NOMO-1 treated with DMSO at 0.1 percent for 48 hours (cell line): ENCODE measurements around the gene DIP2C.
"Not testable (repeated sequence)": the region's sequence is repeated elsewhere in the genome, so short reads cannot be mapped to it uniquely, and the experiment has no call there.

Source experiments
- DNase-seq: peaks from one replicate; lab custom pipeline; 2025; ENCODE audit not compliant: unreplicated experiment; lab: John Stamatoyannopoulos, UW

DIP2C gene

DNA sequence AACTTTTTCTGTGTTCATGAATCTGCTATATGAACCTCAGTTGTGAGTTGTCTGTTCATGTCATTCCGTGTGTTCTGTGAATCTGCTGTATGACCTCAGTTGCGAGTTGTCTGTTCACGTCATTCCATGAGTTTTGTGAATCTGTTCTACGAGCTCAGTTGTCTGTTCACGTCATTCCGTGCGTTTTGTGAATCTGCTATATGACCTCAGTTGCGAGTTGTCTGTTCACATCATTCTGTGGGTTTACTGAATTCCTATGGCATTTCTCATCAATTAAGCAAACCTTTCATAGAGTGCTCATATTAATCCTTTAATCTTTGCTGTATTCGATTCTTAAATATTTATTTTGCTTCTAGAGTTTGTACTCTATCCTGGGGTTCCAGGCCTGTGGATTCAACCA is 150.6 kb downstream of the DIP2C start:
- no peak for DNase-seq

DNA sequence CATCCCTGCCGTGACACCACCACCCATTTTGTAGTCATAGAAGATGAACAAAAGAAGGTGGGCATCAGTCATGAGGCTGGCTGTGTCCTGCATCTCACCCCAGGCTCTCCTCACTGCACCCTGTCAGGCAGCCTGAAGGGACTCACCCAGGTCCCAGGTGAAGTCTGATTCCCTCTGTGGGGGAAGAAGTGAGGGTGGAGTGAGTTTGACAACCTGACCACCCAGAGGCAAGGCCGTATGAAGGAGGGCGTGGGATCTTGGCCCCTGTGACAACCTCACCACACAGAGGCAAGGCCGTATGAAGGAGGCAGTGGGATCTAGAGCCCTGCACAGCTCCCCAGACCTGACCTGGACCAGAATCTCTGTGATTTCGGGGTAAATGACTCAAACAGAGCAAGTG is 152.5 kb downstream of the DIP2C start:
- DNase-seq, result no peak

DNA sequence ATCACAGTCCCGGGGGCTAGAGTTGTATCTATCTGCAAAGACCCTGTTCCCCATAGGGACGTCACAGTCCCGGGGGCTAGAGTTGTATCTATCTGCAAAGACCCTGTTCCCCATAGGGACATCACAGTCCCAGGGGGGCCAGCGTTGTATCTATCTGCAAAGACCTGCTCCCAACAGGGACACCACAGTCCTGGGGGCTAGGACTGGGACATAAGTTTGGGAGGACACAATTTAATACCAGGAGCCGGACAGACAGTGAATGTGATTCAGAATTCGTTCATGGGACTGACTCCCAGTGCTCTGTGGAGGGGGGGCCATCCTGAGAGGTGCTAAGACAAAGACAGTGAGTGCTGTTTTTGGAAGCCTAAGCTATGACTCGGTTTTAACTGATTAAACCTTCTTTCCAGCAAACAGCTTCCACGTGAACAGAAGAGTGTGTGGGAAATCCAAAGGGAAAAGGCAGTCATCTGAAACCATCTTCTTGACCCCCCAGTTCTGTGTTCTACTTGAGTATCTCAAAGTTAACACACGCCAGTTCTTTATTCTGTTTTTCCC is 153.0 kb downstream of the DIP2C start:
- DNase-seq, result no peak

DNA sequence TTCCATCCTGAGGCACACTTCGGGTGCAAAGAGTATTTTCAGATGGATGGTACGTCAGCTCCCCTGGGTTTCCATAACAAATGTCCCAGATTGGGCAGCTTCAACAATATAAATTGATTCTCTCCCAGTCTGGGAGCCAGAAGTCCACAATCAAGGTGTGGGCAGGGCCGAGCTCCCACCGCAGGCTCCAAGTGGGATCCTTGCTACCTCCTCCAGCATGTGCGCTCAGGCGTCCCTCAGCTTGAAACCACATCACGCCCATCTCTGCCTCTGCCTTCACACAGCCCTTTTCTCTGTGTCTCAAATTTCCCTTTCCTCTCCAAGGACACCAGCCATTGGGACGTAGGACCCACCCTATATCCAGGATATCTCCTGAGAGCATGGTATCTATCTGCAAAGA is 153.5 kb downstream of the DIP2C start:
- no peak for DNase-seq

DNA sequence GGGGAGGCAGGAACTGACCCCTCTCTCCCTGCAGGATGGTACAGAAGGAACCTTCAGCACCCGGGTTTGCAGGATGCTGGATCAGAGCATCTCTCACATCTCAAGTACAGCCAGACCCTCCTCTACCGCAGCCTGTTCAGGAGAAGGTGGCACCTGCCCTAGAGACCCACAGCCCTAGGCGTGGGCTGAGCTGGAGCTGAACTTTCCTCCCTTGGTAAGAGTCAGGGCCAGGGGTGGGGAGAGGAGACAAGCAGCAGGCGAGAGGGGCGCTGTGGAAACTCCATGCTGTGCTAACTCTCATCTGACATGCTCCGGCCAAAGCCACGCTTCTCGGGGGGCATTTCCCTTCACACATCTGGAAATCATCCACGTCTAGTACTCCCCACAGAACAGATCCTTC is 154.4 kb downstream of the DIP2C start:
- DNase-seq, result no peak

DNA sequence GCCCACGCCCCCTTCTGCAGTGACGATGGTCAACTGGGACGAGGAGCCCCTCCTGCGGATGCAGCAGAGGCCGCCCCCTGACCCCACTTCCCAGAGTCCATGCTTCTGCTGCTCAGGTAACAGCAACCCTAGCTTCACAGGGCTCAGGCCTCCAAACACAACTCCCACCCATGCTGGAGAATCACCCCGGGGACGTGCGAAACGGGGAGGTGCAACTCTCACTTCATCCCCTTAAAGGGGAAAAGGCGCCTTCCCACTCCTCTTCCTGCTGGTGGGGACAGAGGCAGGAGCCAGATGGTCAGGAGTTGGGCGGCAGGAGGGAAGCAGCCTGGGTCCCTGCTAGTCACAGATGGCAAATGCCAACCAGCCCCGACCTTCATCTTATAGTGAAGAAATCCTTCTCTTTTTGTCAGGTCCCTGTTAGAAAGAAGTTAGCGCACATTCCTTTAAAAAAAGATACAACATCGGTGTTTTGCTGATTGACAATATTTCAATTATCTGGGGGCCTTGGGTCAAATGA is 155.4 kb downstream of the DIP2C start:
- no peak for DNase-seq

DNA sequence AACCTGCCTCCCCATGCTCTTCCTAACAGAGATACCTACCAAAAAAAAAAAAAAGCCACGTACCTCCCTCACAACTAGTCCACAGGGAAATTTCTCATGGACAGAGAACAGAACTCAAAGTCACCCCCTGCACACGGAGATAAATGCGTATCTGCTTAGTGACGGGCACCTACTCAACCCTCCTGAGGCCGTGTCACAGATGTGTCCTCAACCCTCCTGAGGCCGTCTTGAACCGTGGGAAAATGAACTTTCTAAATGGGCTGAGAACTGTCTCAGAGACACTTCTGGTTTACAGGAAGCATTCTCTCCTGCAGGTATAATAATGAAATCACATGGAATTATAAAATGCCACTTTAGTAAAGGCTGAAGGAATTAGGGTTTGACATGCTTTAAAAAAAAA is 155.9 kb downstream of the DIP2C start:
- DNase-seq, result no peak

DNA sequence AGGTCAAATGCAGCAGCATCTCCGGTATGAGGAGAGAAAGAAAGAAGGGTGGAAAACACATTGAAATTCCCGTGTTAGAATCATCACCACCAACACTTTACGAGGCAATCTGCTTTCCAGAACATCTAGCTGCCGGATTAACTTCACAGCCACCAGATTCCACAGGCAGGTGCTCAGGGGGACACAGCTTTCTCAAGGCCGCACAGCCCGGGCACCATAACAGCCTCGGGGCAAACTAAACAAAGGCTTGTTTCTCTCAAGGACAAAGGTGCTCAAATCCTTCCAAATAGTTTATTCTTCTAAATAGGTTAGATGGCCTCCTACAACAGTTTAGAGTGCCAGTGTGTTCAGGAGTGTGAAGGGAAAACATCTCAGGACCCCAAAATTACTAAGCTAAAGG is 156.3 kb downstream of the DIP2C start:
- DNase-seq, result no peak

DNA sequence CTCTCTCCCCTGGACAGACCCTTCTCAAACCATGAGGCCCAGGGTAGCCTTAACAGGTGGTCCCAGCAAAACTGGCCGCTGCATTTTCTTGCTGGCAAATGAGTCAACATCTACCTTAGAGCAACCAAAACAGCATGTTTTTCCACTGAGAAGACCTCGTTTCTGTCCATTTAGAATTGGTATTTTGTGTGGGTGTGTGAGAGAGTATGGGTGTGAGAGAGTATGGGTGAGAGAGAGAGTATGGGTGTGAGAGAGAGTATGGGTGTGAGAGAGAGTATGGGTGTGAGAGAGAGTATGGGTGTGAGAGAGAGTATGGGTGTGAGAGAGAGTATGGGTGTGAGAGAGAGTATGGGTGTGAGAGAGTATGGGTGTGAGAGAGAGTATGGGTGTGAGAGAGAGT is 157.1 kb downstream of the DIP2C start:
- not testable (repeated sequence) for DNase-seq

DNA sequence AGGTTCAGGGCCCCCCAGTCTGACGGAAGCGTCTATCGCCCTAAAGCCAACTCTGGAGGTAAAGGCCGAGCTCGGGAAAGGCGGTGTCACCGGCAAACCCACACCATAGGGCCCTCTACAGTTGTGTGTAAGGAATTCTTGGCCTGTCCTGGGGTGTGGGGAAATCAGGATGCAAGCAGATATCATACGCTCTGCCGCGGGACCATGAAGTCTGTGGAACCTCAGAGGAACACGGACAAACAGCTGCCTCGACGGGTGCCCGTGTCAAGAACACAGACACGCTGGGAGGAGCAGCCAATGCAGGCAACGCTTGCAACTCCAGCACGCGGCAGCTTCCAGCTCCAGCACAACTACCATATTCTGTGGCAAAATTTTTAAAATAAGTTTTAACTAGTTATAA is 157.9 kb downstream of the DIP2C start:
- DNase-seq, result no peak

DNA sequence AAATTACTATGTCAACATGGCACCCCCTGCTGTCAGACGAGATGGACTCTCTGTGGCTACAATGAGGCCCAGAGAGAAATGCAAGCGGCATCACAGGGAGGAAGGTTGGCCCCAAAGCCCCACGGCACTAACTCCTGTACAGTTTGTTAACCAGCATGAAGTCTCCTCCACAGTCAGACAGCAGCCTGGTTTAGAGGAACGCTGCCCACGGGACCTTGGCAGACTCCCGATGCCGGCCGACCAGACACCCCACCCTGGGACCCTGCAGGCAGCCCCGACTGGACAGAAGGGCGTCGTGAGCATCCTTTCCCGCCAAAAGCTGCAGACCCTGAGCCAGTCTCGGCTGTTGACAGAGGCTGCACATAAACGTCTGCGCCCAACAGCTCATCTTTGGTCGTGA is 158.8 kb downstream of the DIP2C start:
- DNase-seq, result no peak

DNA sequence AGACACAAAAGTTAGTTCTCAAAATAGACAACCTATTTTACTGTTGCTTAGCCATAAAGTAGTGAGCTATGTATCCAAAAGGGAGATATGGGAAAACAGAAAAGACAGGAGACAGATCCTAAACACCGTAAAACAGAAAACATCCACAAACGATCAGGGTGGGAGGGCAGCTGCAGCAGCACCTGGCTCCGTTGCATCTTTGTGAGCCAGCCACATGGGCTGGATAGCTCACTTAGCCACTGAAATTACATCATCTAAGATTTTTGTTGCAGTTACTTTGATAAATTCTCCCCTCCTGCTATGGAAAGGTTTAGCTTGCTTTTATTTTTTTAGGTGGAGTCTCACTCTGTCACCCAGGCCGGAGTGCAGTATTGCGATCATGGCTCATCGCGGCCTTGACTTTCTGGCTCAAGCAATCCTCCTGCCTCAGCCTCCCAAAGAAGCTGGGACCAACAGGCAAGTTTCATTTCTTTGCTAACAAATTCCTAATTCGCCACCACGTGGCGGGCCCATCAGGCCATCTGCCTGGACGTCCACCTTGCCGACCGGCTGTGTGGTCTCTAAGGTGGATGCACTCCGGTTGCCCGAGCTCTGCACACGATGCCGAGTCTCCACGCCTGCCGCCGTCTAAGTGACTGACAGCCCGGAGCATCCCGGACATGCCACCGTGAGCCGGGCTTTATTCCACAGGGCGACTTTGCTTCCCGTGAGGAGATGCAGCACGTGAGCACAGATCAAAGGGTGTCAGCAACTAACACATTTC is 159.8 kb downstream of the DIP2C start:
- DNase-seq, result no peak

DNA sequence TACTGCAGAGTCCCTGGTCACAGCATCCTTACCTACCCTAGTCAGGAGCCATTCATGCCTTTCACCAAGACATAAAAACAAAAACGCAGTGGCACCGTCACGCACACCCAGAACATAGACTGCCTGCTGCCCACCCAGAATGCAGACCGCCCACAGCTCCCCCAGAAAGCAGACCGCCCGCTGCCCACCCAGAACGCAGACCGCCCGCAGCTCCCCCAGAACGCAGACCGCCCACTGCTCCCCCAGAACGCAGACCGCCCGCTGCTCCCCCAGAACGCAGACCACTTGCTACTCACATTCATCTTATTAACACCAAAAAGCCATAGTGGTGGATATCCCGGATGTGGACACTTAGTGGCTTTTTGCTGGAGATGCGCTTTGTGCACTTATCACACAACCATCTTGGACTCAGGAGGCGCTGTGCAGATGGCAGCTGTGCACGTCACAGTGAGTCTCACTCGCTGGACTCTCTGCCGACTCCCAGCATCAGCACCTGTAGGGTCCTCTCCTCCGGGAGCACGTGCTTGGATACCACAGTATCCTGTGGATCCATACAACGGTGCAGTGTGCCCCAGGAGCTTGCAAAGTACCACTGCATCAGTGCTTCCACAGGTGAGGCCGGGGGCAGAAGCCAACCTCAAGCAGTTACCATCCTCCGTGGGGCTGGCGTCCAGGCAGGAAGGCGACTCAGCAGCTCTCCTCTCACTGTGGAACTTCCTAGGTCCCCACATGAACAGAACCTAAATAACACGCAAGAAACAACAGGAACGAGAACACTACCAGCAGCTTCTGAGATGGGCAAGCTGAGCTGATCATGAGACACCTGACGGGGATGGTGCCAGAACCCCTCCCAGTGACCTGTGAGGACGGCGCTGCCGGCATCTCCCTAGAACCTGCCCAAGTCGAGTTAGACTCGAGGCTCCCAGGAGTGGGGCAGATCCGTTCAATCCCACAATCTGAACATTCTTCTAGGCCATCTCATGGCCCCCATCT is 161.0 kb downstream of the DIP2C start:
- DNase-seq, result no peak

DNA sequence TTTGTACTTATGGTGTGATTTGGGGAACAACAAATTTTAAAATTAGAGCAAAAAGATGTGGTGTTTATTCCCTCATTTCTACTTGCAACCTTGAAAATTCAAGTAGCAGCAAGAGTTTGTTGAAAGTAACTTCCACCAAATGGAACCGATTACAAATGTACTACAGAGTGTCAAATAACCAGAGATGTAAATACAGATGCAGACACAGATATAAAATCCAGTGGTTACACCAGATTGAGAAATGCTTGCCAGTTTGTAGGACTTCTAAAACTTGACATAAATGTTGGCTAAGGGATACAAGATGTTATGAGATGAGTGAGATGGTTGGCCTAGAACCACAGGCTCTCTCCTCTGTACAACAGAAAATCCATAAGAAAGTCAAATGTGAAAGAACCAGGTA is 162.1 kb downstream of the DIP2C start:
- no peak for DNase-seq

DNA sequence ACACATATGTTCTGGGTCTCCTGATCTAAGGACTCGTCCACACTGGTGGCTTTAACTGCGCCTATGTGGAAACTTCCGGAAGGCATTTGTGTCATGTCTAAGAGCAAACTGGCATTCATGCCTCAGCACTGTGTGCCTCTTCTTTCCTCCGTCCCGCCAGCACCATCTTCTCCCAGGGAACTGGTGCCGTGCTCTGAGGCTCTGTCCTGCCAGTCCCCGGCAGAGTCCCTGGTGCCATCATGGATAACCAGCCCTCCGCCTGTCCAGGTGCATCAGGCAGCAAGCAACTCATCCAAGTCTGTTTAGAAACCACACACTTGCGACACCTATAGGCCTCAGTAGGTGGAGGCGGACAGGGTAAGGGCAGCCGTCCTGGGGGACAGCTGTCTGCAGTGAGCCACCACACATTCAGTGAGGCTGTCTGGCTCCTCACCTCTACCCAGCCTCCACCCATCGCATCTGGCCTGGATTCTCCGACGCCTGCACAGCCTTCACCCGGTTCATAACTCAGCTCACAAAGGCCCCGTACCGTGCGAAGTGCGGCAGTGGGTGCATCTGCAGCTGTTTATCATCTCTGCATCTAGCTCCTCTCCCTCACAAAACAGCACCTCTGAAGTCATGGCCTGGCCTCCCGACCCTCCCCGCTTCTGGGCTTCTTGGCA is 162.7 kb downstream of the DIP2C start:
- no peak for DNase-seq

DNA sequence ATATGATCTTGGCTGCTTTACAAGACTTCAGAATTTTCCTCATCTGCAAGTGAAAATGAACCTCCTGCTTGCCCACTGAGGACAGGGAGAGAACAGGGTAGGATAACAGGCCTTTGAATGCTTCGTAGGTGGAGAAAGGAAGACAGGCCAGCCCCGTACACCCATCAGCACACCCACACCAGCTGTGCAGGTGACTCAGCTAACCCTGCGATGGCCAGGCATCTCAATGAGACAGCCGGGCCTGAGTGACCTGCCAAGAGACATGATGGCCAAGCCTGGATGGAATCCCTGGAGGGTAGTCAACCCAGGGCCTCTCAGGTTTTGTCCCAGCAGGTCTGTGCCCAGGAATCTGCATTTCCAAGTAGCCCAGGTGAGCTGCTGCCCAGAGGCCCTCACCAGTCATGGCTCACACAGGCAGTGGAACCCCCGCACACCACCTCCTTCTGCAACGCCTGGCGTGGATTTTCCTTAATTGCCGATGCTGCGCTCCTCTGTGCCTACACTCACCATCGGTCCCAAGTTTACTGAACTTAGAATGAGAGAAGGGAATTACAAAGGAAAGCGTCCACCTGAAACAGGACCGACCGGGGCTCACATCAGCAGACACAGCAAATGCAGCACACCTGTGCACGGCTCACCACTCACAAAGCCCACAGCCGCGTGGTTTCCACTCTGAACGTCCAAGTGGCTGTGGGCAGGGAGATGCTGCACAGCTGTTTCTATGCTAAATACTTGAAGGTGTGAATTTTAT is 163.7 kb downstream of the DIP2C start:
- DNase-seq, result no peak

DNA sequence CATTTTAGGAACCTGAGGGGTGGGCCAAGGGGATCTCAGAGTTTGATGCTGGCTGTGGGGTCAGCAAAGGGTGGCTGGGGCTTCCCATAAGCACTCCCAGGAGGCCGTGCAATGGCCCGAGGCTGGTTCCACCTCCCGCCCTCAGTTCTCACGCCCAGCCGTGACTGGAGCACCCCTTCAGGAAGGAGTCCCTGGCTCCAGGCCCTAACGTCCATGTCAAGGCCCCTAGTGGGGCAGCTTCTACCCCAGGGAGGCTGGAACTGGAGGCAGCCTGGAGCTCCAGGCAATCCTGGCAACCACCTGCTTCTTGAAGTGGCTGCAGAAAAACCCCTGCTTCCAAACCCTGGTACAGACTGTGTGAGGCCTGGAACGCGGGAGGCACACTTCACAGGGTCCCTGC is 165.5 kb downstream of the DIP2C start:
- DNase-seq, result no peak

DNA sequence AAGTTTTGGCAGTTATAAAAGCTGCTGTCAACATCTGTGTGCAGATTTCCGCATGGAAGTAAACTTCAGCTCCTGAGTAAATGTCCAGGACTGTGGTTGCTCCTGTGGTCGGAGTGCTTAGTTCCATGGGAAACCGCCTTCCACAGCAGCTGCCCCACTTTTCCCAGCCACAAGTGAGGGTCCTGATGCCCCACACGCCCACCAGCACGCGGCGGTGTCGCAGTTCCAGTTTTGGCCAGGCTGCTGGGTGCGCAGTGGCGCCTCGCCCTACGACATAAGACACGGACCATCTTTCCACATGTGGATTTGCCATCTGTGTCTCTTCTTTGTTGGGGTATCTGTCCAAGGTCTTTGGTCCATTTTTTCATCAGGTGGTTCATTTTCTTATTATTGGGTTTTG is 167.1 kb downstream of the DIP2C start:
- no peak for DNase-seq

DNA sequence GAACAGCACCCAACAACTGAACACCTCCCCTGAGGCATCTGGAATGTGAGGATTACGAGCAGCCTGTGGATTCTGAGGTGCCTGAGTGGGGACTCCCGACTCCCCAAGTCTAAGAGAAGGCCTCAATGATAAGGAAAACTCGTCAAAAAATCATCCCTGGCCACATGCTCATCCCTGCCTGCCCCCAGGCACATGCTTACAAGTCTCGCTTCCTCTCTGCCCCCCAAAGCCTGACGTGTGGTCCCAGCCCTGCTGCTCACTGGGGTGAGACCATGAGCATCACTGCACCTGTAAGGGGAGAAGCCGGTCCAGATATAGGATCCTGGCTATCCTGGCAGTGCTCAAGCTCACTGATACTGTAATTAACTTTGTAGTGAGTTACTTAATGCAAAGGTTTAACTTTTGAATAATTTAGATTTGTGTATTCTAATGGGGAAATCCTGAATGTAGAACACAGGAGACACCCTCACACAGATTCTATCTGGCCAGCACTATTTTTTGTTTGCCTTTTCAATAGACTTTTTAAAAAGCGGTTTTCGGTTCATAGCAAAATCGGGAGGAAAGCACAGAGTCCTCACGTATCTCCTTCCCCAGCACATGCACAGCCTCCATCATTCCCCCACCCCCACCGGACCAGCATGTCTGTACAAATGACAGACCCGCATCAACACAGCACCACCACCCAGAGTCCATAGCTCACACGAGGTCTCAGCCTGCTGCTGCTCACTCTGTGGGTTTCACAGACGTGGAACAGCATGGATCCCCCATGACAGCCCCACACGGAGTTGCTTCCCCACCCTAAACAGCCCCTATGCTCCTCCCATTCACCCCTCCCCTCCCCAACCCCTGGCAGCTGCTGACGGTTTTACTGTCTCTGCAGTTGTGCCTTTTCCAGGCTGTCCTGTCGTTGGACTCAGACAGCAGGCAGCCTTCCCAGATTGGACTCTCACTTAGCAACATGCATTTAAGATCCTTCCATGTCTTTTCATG is 167.9 kb downstream of the DIP2C start:
- DNase-seq, result no peak
